HUDEP-2 (cell line): ENCODE data around the gene BCO2.
"Not testable (repeated sequence)": the region's sequence is repeated elsewhere in the genome, so short reads cannot be mapped to it uniquely, and the experiment has no call there.

Experiments used
- DNase-seq, 76 experiments: peaks; one replicate each; lab custom pipeline; 2025; ENCODE audit not compliant: unreplicated experiment in 76 of 76; lab: John Stamatoyannopoulos, UW

BCO2 gene, protein sequence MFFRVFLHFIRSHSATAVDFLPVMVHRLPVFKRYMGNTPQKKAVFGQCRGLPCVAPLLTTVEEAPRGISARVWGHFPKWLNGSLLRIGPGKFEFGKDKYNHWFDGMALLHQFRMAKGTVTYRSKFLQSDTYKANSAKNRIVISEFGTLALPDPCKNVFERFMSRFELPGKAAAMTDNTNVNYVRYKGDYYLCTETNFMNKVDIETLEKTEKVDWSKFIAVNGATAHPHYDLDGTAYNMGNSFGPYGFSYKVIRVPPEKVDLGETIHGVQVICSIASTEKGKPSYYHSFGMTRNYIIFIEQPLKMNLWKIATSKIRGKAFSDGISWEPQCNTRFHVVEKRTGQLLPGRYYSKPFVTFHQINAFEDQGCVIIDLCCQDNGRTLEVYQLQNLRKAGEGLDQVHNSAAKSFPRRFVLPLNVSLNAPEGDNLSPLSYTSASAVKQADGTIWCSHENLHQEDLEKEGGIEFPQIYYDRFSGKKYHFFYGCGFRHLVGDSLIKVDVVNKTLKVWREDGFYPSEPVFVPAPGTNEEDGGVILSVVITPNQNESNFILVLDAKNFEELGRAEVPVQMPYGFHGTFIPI

DNA sequence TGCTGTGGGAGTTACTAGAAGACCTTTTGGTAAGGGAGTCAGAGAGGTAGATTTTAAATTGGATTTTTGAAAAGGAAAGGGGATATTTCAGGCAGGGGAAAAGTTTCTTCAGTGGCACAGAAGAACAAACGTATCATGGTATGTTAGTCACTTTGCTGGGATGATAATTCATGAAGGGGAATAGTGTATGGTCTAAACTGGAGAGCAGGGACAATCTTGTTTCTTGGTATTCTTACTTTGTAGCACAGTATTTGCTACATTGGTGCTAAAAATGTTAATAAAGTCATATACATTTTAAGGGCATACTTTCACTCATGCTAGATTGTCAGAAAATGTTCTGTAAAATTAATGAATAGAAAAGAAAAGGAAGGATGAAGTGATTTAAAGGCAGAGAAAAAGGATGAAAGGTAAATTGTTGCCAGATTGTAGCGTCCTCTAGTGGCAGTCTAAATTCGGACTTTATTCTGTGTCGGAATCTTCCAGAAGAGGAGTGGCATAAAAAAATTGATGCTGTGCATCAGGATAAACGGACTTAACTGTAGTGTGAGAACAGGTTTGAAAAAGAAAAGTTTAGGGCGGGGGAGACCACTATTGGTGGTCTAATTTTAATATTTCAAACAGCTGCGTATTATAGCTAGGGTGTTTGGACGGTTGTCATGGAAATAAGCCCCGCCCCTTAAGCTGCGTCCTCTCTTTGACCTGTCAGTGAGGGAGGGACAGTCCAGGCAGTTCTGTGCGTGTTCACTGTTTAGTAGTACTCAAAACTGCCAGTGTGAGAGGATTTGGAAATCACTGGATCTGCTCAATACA, at the start of gene BCO2:
Gene BCO2, plus strand, starts transcription at position 724 of the 810 bp plus-strand sequence. CDS start 90 bp downstream, outside the sequence.
- DNase-seq: peak in 37 of 76 experiments; percentile 1 to 64 (median 27)

DNA sequence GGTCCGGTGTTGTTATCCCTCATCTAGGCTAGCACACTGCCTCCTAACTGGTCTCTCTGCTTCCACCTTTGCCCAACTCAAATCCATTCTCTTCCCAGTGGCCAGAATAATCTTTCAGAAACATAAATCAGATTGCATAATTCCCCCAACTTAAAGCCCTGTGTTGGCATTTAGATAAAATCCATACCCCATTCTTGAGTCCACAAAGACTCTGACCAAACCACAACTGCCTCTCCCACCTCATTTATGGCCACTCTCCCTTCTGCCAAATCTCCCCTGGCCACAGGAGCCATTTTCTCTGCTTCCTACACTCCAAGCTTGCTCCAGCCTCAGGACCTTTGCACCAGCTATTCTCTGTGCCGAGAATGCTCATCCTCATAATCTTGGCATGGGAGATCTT, 48.3 kb upstream of the BCO2 start:
- DNase-seq: no peak

DNA sequence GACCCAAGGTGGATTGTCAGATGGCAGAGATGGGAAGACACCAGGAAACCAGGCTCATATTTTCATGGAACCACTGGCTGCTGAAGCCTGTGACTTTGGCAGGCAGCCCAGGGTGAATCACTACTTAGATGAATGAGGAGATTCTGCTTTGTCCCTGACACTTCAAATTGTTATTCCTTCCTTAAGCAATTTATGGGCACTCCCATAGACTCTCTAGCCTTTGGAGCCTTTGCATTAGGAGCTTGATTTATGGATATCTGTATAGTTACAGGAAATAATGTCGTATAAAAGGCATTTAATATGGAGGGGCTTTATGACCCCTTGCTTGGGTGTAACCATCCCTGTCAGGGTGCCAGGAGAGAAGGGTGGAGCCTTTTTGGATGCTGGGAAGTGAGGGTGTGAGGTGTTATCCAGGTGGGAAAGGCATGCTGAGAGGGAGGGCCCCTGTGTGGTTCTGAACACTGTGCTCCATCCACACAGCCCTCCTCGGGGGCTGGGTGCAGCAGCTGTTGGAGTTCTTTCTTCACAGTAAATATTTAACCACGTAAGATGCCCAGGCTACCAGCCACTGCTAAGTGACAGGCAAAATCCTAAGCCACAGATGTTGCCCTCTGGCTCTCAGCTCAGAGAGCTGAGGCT, 46.7 kb upstream of the BCO2 start:
- DNase-seq: peak in 6 of 76 experiments; percentile 1 to 23 (median 3)

DNA sequence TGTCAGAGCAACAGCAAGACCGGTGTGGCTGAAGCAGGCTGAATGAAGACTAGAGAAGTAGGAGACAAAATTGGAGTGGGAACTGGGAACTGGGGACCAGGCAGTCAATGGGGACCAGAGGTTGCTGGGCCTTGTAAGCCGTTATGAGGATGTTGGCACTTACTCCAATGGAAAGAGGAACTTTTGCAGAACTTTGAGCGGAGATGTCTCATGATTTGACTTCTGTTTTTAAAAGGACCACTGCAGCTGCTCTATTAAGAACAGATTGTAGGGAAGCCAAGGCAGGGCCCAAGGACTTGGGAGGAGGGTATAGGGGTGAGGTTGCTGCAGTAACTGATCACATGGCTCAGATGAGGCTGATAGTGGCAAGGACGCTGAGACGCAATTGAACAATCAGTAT, 45.7 kb upstream of the BCO2 start:
- no peak for DNase-seq

DNA sequence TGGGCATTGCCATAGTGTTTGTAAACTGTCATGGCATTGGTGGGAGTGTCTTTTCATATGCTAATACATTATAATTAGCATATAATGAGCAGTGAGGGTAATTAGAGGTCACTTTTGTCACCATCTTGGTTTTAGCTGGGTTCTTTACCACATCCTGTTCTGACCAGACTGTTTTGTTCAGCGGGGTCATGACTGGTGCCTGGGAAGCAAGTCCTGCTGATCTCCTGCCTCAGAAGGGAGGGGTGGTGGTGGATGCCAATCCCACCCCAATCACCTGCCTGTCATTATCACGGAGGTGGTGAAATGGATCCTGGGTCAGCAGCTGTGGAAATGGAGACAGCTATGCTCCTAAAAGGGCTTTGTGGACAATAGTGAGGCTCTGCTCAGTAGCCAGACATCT, 42.6 kb upstream of the BCO2 start:
- DNase-seq: no peak

DNA sequence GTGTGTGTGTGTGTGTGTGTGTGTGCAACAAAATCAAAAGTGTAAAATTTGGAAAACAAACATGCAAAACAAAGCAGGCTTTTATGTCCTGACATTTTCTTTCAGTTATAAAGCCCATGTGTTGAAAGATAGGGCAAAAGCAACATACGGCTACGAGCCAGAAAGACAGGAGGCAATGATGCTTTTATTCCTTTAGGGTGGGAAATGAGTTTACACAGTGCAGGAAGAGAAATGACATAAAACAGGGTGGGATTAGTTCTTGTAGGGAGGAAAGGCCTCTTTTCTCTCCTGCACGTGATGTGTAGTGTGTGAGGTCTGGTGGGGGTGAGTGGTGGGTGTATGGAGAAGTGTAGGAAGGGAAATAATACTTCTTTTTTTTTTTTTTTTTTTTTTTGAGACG, 40.8 kb upstream of the BCO2 start:
- DNase-seq: no peak

DNA sequence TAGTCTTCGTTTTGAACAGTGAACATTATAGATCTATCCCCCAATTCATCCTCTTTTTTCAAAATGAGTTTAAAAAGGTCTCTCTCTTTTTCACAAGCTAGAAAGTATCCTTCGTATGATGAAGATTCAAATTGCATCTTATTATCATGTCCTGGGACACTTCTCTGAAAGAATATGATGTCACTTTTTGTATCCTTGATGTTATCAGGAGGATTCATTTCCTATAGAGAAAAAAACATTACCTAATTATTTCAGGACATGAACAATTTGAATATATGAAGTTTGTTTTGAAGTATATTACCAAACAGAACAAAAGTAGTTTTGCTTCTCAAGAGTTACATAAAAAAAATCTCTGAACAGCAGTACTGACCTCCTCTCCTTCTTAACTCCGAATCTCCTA, 31.7 kb upstream of the BCO2 start:
- no peak for DNase-seq

DNA sequence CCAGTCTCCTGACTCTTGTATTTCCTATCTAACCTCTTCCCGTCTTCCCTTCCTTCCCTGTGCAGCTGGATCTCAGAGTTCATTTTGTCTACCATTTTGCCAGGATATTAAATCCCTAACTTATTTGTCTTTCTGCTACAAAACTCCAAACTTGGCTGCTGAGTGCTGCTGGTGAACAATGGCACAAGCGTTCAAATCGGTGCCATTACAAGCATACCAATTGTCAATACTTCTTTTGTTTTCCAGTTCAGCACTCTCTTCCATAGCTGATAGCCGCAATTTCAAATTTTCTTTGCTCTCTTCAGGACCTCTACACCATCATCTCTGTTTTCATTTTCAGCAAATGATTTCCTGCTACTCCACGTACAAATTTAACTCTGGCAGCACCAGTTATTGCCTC, 24.8 kb upstream of the BCO2 start:
- no peak for DNase-seq

DNA sequence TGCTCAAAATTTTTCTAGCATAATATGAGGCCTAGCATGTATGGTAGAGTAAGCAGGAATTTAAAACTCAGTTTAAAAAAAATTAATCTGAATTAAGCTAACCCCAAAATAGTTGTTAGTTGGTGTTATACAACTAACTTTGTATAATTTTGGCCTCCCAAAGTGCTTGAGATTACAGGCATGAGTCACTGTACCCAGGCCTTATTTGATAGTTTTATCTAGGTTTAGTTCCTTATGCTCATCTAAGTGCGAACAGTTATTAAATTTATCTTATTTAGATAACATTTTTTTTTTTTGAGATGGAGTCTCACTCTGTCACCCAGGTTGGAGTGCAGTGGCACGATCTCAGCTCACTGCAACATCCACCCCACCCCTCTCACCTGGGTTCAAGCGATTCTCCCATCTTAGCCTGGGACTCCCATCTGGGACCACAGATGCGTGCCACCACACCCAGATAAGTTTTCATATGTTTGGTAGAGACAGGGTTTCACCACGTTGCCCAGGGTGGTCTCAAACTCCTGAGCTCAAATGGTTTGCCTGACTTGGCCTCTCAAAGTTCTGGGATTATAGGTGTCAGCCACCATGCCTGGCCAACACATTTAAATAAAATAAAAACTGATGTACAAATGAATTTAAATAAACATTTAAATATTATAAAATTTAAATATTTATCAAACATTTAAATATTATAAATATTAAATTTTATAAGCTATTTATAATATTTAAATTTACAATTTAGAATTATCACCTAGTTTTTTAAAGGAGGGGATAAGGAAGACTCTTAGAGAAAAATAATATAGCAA, 19.0 kb upstream of the BCO2 start:
- peak in 29 of 76 experiments; percentile 1 to 57 (median 14) for DNase-seq

DNA sequence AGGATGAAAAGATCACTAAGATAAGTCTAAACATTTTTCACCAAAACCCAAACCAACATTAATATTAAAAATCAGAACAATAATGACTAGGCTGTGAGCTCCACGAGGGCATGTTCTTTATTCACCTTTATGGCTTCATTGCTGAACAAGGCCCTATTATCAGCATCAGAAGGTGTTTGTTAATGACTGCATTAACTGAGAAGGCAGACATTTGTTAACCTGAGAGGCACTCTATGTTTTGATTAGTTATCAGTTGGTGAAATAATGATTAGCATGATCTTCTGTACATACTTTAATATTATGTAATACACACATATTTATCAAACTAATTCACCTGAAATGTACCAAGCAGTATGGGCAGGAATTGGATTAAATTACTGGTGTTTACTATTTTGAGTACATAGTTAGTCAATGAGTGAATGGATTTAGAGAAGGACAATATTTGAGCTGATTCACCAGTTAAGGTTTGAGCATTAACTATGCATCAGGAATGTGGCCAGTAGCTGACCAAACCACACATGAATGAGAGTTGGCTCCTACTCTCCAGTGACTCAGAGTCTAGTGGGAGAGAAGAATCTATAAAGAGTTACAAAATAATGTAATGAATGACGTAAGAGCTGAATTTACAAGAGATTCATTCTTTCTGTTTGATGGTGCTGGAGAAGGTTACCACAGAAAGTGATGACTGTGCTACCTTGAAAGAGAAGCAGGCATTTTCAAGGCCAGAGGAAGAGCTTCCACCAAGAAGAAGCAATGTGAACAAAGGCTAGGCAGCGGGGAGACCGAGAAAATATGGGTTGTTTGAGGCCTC, 18.2 kb upstream of the BCO2 start:
- DNase-seq: peak in 1 of 76 experiments; percentile 2

DNA sequence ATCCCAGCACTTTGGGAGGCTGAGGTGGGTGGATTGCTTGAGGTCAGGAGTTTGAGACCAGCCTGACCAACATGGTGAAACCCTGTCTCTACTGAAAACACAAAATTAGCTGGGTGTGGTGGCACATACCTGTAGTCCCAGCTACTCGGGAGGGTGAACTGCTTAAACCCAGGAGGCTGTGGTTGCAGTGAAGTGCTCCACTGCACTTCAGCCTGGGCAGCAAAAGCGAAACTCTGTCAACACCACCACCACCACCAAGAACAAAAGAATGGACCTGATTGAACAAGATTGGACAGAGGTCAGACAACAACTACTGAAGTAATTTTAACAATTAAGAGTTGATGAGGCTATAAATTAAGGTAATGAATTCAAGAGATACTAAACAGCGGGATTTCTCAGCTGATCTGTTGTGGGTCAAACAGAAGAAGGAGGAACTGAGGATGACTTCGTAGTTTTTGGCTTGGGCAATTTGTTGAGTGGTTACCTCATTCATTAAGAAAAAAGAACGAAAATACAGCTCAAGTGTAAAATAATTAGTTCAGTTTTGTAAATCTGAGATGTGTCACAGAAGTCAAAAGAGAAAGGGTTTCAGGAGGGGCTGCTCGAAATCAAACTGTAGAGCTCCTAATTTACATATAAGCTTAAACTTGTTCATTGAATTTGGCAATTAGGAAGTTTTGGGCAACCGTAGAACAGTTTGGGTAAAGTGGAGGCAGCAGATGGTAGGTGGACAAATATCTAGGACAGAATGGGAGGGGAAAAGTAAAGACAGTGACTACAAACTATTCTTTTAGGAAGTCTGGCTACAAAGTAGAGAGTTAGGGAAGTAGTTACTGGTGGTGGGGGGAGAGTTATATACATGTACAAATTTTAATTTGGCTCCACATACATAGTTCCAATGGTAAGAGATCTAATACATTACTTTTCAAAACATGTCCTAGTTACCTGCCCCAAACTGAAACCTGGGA, 15.9 kb upstream of the BCO2 start:
- DNase-seq: no peak

DNA sequence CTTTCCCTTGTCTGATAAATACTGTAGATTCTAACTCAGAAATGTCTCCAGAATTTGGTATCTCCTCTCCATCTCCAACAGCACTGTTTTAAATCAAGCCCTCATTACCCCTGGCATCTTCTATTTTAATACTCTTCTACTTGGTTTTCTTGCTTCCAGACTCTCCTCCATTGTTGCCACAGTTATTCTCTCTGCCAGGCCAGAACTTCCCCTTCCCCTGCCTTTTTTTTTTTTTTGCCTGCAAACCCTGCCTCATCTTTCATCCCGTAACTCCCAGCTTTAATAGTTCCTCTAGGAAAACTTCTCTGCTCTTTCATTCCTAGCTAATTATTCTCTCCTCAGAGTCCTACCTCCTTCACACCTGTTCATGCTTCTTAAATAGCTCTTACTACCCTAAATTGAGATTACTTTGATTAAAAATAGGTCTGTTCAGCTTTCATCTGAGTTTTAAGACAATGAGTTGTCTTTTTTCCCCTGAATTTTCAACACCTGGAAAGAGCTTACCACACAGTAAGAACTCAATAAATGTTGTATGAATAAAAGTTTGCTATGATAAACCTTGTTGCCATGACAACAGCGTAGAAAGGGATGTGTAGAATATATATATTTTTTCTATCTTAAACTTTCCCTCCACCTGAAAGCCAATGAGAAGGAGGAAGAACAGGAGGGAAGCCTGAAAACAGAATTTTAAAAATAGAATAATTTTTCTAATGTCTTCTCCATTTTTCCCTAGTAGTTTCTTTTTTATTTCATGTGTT, 15.0 kb upstream of the BCO2 start:
- no peak for DNase-seq

DNA sequence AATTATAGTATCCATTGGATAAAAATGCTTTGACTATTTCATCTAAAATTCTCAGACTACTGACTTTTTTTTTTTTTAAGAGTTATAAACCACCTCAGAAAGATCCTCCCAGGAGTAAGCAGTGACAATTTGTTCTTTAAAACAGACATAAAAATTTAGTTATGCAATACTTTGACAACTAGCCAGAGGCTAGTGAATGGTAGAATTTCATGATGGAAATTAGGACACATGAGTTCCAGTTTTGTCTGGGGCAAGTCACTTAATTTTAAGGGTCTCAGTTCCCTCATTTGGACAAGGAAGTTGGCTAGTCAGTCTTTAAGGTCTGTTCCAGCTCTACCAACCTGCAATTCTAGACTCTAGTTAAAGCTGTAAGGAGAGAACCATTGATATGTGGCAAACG, 14.3 kb upstream of the BCO2 start:
- no peak for DNase-seq

DNA sequence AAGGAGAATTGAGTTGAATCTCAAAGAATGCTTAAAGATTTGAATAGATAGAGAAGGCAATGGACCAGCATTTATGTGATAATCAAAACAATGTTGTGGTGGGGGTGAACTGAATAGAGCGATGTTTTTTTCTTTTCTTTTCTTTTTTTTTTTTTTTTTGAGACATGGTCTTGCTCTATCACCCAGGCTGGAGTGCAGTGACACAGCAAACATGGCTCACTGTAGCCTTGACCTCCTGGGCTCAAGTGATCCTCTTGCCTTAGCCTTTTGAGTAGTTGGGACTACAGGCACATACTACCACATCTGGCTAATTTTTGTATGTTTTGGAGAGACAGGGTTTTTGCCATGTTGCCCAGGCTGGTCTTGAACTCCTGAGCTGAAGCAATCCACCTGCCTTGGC, 13.1 kb upstream of the BCO2 start:
- not testable (repeated sequence) for DNase-seq

DNA sequence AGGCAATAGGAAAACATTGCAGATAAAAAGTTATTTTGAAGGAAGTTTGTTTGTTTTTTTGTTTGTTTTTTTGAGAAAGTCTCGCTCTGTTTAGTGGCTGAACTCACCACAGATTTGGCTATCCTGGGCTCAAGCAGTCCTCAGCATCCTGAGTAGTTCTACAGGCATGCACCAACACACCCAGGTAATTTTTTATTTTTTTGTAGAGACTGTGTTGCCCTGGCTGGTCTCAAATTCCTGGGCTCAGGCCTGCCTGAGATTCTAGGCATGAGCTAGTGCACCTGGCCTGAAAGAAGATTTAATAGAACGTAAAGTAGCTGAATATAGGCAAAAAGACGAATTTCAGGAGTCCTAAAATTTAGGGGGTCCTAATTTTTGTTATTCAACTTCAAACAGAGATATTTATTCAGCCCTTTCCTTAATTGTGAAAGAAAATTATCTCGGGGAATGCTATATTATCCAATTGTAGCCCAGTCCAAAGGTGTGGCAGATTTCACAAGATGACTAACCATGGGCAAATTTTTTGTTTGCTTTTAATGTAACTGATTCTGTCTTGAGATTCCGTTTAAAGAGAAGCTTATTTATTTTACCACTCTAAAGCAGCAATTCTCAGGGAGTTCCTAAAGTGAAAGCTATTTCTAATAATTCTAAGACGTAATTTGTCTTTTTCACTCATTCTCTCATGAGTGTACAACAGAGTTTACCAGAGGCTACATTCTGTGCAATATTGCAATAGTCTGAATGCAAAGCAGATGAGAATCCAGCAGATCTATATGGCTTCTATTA, 12.4 kb upstream of the BCO2 start:
- no peak for DNase-seq

DNA sequence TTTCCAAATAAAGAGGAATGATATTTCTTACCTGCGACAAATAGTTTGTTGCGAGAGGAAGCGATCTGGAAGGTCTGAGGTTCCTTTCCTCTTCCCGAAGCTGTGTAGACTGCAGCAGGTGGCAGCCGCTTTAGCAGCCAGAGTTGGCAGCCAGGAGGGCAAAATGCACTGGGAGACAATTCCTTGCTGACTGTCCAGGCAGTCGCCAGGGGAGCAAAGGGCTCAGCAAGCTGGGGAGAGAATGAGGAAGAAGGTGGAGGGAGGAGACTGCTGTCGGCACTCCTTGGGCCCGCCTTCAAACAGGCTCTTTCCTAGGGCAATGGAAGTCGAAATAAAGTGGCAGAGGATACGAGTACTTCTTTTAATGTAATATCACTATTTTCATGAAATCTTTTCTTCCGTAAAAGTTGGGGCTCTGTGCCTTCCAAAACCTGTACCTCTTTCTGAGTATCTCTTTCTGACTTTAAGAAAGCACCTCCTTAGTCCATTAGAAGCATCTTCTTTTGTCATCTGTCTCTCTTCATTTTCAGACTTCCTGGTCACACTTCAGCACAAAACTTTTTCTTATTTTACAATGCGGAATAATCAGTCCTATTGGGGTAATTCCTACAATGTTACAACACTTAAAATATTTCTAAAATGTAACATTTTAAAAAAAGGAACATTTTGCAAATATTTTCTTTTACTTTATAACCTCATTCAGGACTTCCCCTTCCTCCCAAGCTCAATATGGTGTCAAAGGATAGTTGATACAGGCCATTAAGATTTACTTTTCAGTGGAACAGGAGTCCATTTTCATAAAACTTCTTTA, 11.2 kb upstream of the BCO2 start, which contains the start of gene IL18:
Gene IL18, minus strand, starts transcription at position 220 of the 811 bp plus-strand sequence. CDS start 9,041 bp downstream, outside the sequence.
- DNase-seq: peak in 14 of 76 experiments; percentile 1 to 30 (median 14)
